GM10266 (cell line): ENCODE measurements around the gene MYL6.

Source experiments
- DNase-seq: peaks from one replicate; pipeline ENCODE4 v3.0.0; 2012; ENCODE audit errors: extremely low spot score
- TF ChIP-seq, protein P1 (sequence below): IDR thresholded peaks from 2 replicates; pipeline ENCODE4 v1.5.1; 2012; ENCODE audit warnings: mild to moderate bottlenecking, low read depth; ENCODE audit not compliant: control insufficient read depth, insufficient read depth; ENCODE audit errors: missing control alignments

Gene MYL6

DNA sequence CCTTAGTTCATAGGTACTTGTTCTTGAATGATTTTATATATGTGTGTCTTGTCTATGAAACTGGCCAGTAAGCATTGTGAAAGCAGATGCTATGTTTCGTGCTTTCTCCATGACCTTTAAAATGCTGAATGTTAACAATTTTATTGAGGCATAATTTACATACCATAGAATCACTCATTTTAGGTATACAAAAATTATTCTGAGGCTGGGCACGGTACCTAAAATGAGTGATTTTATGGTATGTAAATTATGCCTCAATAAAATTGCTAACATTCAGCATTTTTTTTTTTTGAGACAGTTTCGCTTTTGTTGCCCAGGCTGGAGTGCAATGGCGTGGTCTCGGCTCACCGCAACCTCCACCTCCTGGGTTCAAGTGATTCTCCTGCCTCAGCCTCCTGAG, 23.3 kb upstream of the MYL6 start:
- no peak for DNase-seq
- TF ChIP-seq, protein P1, sequence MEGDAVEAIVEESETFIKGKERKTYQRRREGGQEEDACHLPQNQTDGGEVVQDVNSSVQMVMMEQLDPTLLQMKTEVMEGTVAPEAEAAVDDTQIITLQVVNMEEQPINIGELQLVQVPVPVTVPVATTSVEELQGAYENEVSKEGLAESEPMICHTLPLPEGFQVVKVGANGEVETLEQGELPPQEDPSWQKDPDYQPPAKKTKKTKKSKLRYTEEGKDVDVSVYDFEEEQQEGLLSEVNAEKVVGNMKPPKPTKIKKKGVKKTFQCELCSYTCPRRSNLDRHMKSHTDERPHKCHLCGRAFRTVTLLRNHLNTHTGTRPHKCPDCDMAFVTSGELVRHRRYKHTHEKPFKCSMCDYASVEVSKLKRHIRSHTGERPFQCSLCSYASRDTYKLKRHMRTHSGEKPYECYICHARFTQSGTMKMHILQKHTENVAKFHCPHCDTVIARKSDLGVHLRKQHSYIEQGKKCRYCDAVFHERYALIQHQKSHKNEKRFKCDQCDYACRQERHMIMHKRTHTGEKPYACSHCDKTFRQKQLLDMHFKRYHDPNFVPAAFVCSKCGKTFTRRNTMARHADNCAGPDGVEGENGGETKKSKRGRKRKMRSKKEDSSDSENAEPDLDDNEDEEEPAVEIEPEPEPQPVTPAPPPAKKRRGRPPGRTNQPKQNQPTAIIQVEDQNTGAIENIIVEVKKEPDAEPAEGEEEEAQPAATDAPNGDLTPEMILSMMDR: no peak

DNA sequence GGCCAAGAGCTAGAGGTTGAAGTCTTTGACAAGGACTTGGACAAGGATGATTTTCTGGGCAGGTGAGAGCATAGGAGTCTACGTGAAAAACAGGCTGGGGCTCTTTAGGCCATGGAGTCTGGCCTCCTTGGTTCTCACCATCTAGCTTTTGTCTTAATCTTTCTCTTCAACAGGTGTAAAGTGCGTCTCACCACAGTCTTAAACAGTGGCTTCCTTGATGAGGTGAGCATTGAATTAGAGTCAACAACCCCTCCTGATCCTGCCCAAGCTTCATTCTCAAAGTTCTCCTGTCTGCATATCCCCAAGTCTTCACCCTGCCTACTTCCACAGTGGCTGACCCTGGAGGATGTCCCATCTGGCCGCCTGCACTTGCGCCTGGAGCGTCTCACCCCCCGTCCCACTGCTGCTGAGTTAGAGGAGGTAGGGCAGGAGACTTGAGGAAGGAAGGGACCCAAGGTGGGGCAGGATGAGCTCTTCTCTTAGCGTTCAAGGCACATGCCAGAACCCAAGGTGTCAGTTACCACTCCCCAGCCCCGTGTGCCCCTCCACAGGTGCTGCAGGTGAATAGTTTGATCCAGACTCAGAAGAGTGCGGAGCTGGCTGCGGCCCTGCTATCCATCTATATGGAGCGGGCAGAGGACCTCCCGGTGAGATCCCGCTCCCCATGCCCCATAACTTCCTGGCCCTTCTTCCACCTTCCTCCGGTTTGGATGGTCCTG, 20.1 kb upstream of the MYL6 start:
- TF ChIP-seq, protein P1: no peak

DNA sequence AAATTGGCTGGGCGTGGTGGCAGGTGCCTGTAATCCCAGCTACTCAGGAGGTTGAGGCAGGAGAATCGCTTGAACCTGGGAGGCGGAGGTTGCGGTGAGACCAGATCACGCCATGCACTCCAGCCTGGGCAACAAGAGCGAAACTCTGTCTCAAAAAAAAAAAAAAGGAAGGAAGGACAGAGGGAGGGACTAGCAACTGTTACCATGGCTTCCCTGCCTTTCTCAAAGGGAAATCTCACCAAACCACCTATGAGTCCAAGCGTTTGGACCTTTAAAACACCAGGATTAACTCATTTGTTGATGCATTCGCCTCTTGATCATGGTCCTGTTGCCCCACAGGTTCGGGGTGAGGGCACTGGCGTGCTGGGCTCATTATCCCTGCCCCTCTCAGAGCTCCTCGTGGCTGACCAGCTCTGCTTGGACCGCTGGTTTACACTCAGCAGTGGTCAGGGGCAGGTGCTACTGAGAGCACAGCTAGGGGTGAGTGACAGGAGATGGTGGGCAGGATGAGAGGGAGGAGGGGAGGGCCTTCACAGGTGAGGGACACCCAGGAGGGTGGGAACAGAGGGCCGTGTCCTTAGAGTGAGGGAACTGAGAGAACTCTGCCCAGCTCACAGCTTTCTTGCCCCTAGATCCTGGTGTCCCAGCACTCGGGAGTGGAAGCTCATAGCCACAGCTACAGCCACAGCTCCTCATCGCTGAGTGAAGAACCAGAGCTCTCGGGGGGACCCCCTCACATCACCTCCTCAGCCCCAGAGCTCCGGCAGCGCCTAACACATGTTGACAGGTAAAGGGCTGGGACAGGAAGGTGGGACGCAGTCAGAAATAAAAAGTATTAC, 16.0 kb upstream of the MYL6 start:
- DNase-seq: no peak
- TF ChIP-seq, protein P1: no peak

More for the DNA sequence above, 20.1 kb upstream of the MYL6 start:
- no peak for DNase-seq

DNA sequence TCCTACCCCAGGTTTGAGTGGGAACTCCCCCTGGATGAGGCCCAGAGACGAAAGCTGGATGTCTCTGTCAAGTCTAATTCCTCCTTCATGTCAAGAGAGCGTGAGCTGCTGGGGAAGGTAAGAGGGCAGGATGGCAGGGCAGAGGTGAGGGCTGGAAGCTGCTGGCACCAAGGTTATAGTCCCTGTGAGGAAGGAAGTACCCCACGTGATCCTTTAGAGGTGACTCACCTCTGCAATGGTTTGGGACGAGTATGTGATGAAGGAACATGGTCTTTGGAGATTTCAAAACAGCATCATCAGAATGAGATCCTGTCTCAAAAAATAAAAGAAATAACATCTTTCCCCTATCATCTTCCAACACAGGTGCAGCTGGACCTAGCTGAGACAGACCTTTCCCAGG, 14.9 kb upstream of the MYL6 start:
- TF ChIP-seq, protein P1: no peak
- DNase-seq: no peak

DNA sequence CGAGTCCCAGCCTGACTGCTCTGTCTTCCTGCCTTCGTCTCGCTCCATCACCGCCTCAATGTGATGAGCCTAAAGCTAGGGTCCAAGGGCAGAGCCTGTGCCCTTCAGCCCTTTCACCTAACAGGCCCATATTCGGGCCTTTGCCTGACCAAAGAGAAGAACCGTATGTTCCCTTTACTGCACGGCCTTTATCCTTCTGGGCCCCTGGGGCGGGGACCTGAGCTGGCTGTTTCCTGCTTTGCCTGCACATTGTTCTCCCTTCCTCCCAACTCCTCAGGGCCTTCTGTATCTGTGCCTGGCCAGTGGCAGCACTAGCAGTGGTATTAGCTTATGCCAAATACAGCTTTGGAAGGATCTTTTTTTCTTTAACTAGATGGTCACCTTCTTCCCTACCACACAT, 14.3 kb upstream of the MYL6 start:
- no peak for DNase-seq
- TF ChIP-seq, protein P1: no peak

DNA sequence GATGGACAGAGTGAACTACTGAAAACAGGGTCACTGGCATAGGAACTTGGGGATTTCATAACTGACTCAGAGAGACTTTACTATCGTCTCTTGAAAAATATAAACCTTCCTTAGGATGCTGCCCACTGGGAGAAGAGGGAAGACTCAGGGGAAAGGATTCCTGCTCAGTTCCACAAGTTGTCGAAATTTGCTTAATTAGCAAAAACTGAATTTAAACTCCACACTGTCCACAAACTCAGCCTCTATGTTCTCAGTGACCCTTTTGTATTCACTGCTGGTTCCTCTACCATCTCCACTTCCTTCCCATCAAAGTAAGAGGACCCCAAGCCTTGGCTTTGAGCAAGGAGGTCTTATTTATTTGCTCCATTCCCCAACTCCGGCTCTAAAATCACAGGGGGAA, 12.9 kb upstream of the MYL6 start:
- TF ChIP-seq, protein P1: no peak
- no peak for DNase-seq
